GM21529 (cell line): ENCODE results near the gene HOXD11.

Experiments used
- ATAC-seq: cut with Tn5 transposase; IDR thresholded peaks from one replicate; pipeline ENCODE4 v1.9.1; 2021; ENCODE audit not compliant: unreplicated experiment

The HOXD11 gene

GRCh38 chr2:176081376-176081836 lies 25.7 kb upstream of the HOXD11 start:
- ATAC-seq: no peak

- no peak for ATAC-seq
Measured at GRCh38 chr2:176081837-176082524, 25.1 kb upstream of the HOXD11 start.

GRCh38 chr2:176082525-176082823 lies 24.6 kb upstream of the HOXD11 start:
- no peak for ATAC-seq

- ATAC-seq: no peak
Measured at GRCh38 chr2:176082824-176083751, 24.0 kb upstream of the HOXD11 start.

GRCh38 chr2:176083796-176084261 lies 23.3 kb upstream of the HOXD11 start, which contains the start of gene EVX2:
TSS of gene EVX2 (minus strand) at chr2:176083962. CDS start at chr2:176083776, 186 bp downstream.
- ATAC-seq: no peak

- no peak for ATAC-seq
Measured at GRCh38 chr2:176084611-176085119, 22.4 kb upstream of the HOXD11 start.

GRCh38 chr2:176085120-176085788 lies 21.8 kb upstream of the HOXD11 start:
- ATAC-seq: no peak

- ATAC-seq: no peak
Measured at GRCh38 chr2:176085861-176086771, 21.0 kb upstream of the HOXD11 start.

GRCh38 chr2:176087330-176088047 lies 19.6 kb upstream of the HOXD11 start:
- no peak for ATAC-seq

- no peak for ATAC-seq
Measured at GRCh38 chr2:176088048-176088936, 18.8 kb upstream of the HOXD11 start.

GRCh38 chr2:176088937-176089842 lies 17.9 kb upstream of the HOXD11 start:
- ATAC-seq: no peak

- ATAC-seq: no peak
Measured at GRCh38 chr2:176089843-176090395, 17.2 kb upstream of the HOXD11 start.

GRCh38 chr2:176090862-176091261 lies 16.2 kb upstream of the HOXD11 start:
- ATAC-seq: no peak

GRCh38 chr2:176091329-176092258 lies 15.5 kb upstream of the HOXD11 start:
- ATAC-seq: no peak

GRCh38 chr2:176092270-176093144 lies 14.6 kb upstream of the HOXD11 start, which contains the start of gene HOXD13:
TSS of gene HOXD13 (plus strand) at chr2:176092721. CDS start at chr2:176092891, 170 bp downstream.
- no peak for ATAC-seq
